HG03354 (cell line): Measurements from ENCODE around the gene BUD23.
A peak's percentile ranks its signal among the peaks of the same experiment; 100 is the strongest.

ENCODE experiments used
- ATAC-seq: cut with Tn5 transposase; IDR thresholded peaks from one replicate; pipeline ENCODE4 v1.9.1; 2021; ENCODE audit warnings: mild to moderate bottlenecking; ENCODE audit not compliant: unreplicated experiment, poor library complexity, severe bottlenecking

Gene BUD23

DNA sequence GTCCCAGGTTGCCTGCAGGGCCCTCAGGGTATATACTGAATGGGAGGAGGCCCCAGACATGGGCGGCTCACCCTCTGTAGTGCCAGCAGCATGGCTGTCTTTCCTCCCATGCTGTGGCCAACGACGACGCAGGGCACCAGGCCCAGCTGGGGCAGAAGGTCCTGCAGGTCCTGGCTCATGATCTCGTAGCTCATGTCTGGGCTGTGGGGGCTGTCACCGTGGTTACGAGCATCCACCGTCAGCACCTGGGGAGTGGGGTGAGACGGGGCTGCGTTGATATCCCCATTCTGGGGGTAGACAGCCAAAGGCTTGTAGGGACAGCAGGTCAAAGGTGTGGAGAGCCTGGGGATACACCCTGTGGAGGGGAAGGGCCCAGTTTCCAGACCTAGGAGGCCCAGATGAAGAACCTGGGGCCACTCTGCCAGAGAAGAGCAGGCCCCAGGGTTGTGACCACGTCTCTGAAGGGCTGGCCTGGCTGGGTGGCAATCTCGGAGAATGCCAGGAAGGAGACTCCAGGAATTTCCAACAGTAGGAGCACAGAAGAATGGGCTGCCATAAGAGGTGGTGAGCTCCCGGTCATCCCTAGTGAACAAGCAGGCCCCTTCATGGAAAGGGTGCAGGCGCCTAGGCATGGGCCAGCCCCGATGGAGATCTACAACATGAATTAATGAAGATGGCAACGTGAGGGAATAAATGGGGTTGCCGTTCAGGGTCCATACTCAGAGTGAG lies 54.3 kb downstream of the BUD23 start:
- no peak for ATAC-seq

GRCh38 chr7:73738220-73738611 lies 54.8 kb downstream of the BUD23 start:
- peak; percentile 15 for ATAC-seq

DNA sequence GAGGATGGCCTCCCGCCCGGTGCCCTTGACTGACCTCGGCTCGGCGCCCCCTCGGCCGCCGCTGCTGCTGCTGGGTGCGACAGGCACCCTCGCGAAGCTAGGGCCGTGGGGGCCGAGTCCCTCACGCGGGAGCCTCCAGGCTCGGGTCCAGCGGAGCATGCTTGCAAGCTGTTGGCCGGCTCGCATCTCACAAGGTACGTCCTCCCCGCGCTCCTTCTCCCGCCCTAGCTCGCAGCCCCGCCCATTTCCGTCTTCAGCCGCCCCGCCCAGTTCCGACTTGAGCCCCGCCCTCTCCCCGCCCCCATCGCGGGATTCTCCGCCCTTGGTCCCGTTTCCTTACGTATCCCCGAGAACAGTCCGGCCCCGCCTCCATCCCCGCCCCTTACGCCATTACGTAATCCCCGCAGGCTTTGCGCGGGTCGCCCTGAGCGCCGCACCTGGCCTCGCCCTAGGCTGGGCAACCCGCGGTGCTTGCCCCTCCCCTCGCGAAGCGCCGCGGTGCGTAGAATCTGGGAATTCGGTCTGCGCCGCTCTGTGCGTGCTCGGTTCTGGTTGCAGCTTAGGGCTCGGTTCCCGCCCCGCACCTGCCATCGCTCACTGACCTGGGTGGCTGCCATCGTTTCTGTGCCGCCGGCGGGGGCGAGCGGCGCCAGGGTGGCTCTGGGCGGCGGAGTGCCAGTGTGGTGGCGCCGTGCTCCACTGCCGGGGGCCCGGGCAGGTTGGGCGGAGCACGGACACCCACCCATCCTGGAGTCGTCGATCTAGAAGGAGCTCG lies 55.4 kb downstream of the BUD23 start, which contains the start of gene ABHD11:
TSS of gene ABHD11 (minus strand) at position 191 of the 775 bp plus-strand sequence. CDS start at position 159, 32 bp downstream.
- peak; percentile 88 for ATAC-seq

- peak; percentile 3 for ATAC-seq
Measured at GRCh38 chr7:73739387-73739767, 56.0 kb downstream of the BUD23 start.

DNA sequence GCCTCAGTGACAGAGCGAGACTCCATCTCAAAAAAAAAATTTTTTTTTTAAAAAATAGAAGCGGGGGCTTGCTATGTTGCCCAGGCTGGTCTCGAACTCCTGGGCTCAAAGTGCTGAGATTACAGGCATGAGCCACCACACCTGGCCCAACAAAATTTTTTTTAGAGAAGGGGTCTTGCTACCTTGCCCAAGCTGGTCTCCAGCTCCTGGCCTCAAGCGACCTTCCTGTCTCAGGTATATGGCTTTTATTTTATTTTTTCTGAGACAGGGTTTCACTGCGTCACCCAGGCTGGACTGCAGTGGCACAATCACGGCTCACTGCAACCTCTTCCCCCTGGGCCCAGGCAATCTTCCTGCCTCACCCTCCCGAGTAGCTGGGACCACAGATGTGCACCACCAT lies 56.8 kb downstream of the BUD23 start:
- ATAC-seq, result no peak

- ATAC-seq, result no peak
Measured at GRCh38 chr7:73740771-73741170, 57.4 kb downstream of the BUD23 start.

DNA sequence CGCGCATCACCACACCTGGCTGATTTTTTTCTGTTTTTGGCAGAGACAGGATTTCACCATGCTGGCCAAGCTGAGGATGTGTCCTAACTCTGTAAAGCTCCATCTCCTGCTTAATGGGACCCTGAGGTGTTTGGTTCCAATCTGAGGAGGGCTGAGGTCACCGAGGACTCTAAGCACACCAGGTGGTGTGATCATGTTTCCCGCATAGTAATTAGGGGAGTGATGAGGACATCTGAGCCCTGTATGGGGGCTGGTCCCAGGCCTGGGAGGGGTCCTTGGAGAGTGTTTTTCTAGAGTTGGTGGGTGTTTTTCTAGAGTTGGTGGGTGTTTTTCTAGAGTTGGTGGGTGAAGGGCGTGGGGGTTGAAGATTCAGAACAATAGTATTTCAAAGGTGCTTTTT lies 58.2 kb downstream of the BUD23 start:
- ATAC-seq, result no peak

GRCh38 chr7:73742338-73742752 lies 58.9 kb downstream of the BUD23 start:
- no peak for ATAC-seq

DNA sequence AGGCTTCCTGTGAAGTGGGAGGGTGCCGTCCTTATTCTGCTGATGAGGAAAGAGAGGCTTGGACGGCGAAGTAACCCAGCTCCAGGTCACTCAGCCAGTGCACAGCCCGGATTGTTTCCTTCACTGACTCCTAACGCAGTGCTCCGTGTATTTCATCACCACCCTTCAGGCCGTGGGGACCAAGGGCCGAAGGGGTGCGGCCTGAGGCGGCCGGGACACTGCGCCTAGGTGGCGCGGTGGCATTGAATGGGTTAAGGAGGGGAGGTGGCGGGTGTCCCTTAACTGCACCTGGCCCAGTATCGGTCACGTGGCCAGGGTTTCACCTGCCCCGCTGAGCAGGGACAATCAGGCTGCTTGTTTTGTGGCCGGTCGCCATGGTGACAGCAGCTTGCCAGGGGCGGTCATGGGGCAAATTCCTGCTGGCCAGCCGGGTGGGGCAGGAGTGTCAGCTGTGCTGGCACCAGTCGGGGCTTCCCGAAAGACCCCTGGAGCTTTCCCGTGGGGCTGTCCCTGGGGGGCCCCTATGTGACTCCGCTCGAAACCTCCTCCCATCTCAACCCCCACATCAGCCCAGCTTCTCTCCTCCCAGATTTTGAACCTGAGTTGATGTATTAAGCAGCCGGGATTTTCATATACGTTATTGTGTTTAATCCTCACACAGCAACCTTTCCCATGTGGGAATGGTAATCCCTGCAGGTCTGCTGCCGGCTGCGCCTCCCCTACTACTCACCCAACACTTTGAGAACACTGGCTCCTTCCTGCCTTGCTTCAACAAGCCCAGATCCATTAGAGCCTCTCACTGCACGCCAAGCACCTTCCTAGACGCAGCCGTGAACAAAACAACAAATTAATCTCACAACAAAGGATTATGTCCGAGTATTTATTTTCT lies 59.6 kb downstream of the BUD23 start:
- ATAC-seq, result no peak

- no peak for ATAC-seq
Measured at GRCh38 chr7:73746378-73746777, 63.0 kb downstream of the BUD23 start.
